ENCODE results near the gene TRPC4AP. TPM values are rescaled to one million over a fixed set of nuclear protein-coding genes. Genes with fewer than 3 reads are reported as not detected.

The TRPC4AP gene
- polyA plus RNA-seq, 3 donors, result 67.0 to 69.7 (median 68.9) TPM

GRCh38 chr20:34976286-34976685, 116.3 kb downstream of the TRPC4AP start:
- DNase-seq (ENCODE audit: low read depth in 3 of 3, low spot score in 2 of 3), result no peak

GRCh38 chr20:34974246-34974645, 118.4 kb downstream of the TRPC4AP start:
- no peak for DNase-seq (ENCODE audit: low read depth in 3 of 3, low spot score in 2 of 3)

- DNase-seq (ENCODE audit: low read depth in 3 of 3, low spot score in 2 of 3), result no peak
Observed at GRCh38 chr20:34971561-34972235, 120.9 kb downstream of the TRPC4AP start.

DNA sequence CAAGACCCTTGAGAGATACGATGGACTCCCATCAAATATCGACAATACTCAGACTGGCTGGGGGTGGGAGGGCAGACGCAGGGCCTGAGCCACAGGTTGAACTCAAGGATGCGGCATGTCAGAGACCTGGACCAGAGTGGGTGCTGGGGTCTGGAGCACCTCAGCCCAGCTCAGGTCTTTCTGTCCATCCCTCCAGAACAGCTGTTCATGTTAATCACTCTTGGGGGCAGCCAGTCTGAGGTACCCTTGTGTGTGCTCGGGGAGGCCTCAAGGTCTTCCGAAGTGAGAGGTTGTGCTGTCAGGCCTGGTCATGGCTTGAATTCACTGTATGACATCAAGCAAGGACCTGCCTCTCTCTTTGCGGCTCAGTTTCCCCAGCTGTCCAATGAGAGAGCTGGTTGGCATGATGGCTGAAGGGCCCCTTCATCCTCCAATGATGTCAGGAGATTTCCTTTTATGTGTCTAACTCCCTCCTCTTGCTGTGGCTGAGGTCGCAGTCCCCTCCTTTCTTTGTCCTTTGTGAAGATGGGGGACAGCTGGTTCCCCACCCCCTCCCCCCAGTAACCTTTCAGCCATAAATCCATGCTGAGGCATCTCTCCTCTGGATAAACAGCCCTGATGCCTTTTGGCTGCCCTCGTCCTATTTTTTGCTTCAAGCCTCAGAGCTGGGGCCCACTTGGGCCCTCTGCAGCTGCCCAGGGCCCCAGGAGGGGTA, 121.6 kb downstream of the TRPC4AP start:
- no peak for DNase-seq (ENCODE audit: low read depth in 3 of 3, low spot score in 2 of 3)

- DNase-seq (ENCODE audit: low read depth in 3 of 3, low spot score in 2 of 3), result no peak
Observed at GRCh38 chr20:34970193-34970840, 122.3 kb downstream of the TRPC4AP start.

GRCh38 chr20:34968042-34968775, 124.4 kb downstream of the TRPC4AP start:
- DNase-seq (ENCODE audit: low read depth in 3 of 3, low spot score in 2 of 3), result no peak

GRCh38 chr20:34967421-34967820, 125.2 kb downstream of the TRPC4AP start:
- DNase-seq (ENCODE audit: low read depth in 3 of 3, low spot score in 2 of 3), result no peak

GRCh38 chr20:34965051-34965450, 127.6 kb downstream of the TRPC4AP start:
- no peak for DNase-seq (ENCODE audit: low read depth in 3 of 3, low spot score in 2 of 3)

- no peak for DNase-seq (ENCODE audit: low read depth in 3 of 3, low spot score in 2 of 3)
Observed at GRCh38 chr20:34964486-34964885, 128.1 kb downstream of the TRPC4AP start.

- DNase-seq (ENCODE audit: low read depth in 3 of 3, low spot score in 2 of 3), result no peak
Observed at GRCh38 chr20:34956751-34957472, 135.7 kb downstream of the TRPC4AP start.

GRCh38 chr20:34956041-34956458, 136.6 kb downstream of the TRPC4AP start:
- no peak for DNase-seq (ENCODE audit: low read depth in 3 of 3, low spot score in 2 of 3)

DNA sequence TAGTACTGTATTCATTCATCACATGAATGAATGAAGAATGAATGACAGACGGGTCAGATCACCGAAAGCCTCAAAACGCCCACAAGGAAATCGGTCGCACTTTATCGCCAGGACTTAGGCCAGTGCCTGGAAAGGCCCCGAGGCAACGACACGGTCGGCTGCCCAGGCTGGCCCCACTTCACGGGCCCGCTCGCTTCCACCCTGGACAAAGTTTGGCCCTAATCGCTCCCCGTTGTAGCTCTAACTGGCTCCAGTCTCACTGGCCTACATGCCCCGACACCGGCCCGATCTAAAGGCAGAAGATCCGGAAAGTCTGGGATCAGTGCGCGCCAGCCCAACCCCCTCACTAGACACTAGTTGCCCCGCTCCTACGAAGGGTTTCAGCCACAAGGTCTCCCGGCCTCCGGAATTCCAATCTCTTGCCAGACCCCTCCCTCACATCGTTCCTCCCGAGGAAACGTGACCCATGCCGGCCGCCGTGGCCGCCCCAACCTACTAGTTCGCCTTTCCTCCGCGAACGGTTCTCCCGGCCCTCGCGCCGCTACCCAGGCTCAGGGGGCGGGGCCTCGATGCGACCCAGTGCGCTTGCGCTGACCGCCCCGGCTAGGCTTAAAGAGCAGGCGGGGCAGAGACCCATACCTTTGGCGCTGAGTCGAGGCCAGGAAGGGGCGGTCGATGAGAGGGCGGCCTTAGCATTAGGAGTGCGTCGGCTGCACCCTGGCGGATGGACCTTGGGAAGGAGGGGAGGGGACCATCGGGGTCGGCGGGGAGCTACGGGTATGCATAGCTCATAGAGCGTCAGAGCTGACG, 137.2 kb downstream of the TRPC4AP start, which contains the start of the genes GSS and MYH7B:
Gene GSS, minus strand, starts transcription at position 576 of the 810 bp plus-strand sequence. CDS start 3,954 bp downstream, outside the sequence.
Gene MYH7B, plus strand, starts transcription at position 638 of the 810 bp plus-strand sequence. CDS start 22,138 bp downstream, outside the sequence.
- DNase-seq (ENCODE audit: low read depth in 3 of 3, low spot score in 2 of 3), result peak; percentile 87 to 94 (median 94)

DNA sequence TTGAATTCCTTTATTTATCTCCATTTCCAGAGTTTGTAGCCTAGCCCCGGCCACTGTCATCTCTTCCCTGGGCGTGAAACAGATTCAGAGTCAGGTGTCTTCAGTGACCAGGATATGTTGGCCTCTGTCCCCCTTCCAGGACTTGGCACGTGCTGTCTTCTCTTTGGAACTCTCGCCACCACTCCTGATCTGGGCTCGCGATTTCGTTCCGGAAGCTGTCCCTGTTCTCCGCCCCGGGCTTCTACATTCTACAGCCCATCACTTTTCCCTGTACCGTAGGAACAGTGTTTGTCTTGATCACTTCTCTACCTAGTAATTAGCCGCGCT, 137.7 kb downstream of the TRPC4AP start:
- DNase-seq (ENCODE audit: low read depth in 3 of 3, low spot score in 2 of 3), result no peak

DNA sequence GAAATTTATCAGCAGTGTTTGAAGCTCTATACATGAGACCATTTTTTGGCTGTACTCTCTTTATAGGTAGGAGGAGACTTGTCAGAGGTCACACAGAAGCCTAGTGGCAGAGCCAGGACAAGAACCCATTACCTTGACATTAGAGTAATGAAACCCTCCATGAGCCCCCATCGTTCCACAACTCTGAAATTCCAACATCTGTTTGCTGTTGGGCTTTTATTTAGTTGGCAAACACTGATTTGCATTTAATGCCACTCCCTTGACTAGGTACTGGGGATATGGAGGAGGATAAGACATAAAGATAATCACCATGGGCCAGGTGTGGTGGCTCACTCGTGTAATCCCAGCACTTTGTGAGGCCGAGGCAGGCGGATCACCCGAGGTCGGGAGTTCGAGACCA, 138.6 kb downstream of the TRPC4AP start:
- no peak for DNase-seq (ENCODE audit: low read depth in 3 of 3, low spot score in 2 of 3)

DNA sequence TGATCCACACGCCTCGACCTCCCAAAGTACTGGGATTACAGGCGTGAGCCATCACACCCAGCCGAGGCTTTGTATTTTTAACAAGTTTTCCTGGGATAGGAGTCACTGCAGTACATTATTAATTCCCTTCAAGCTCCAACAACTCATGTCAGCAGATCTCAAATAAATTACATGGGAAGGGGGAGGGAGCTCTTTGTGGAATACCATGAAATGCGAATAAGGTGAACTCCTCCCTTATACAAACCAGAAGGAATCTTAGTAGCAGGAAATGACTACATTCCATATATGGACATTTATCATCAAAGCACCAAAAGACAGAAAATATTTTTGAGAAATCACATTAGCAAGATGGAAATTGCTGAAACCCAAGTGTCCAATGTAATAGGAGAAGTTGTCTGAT, 139.9 kb downstream of the TRPC4AP start:
- DNase-seq (ENCODE audit: low read depth in 3 of 3, low spot score in 2 of 3), result peak in 1 of 3 donors; percentile 63

Measured in right renal cortex interstitium (tissue), 3 donors.